HG03457 (cell line): ENCODE data around the gene F10.

ENCODE experiments used
- ATAC-seq: cut with Tn5 transposase; IDR thresholded peaks from one replicate; pipeline ENCODE4 v1.9.1; 2021; ENCODE audit warnings: moderate number of reproducible peaks; ENCODE audit not compliant: unreplicated experiment

F10 gene

GRCh38 chr13:113187263-113187669 lies 64.7 kb downstream of the F10 start:
- ATAC-seq = no peak

- ATAC-seq = no peak
These were observed 65.5 kb downstream of the F10 start for GRCh38 chr13:113187883-113188665.

DNA sequence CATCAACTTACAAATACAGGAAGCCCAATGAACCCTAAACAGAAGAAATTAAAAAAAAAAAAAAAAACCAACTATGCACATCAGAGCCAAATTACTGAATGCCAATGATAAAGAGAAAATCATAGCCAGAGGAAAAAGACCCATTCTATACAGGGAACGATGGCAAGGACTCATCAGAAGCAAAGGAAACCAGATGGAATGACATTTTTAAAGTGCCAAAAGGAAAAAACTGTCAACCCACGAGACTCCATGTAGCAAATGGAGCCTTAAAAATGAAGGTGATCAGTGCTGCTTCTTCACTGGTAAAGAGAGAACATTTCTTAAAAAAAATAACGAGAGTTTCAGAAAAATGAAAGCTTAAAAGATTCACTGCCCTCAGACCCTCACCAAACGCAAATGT lies 67.6 kb downstream of the F10 start:
- no peak for ATAC-seq

DNA sequence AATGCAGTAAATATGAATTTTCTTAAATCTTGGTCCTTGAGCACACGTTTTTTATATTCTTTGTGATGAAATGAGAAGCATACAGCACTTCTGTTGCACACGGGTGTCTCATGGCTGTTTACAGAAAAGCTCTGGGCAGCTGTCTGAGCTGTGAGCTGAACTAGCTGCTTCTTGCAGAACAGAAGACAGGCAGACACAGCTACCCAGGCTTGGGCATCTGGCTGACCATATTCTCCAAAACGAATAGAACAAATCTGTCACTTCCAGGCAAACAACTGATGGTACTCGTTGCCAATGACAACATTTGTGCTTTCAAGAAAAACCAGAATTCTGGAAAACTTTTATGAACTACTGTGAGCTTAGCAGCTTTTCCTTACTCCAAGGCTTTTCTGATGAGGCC lies 69.7 kb downstream of the F10 start:
- no peak for ATAC-seq

GRCh38 chr13:113192902-113193301 lies 70.3 kb downstream of the F10 start:
- no peak for ATAC-seq

- no peak for ATAC-seq
These were observed 72.8 kb downstream of the F10 start for GRCh38 chr13:113195360-113195759.

GRCh38 chr13:113196970-113197737 lies 74.6 kb downstream of the F10 start:
- no peak for ATAC-seq
